ENCODE data around the gene DNAH7.

DNA sequence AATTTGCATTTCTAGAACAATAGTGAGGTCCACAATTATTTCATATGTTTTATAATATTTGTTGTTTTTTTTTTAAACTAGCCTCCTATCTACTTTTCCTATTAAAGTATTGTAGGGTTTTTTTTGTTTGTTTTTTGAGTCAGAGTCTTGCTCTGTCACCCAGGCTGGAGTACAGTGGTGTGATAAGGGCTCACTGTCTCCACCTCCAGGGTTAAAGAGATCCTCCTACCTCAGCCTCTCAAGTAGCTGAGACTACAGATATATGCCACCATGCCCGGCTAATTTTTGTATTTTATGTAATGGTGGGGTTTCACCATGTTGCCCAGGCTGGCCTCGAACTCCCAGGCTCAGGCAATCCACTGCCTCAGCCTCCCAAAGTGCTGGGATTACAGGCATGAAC lies 289.1 kb downstream of the DNAH7 start:
- TF ChIP-seq EZH2 (IDR thresholded peaks at IDR 0.05) (no peak), POLR2AphosphoS5 (IDR thresholded peaks at IDR 0.05; ENCODE audit: borderline replicate concordance, low read depth, low read length) (no peak), FOXP2 (optimal IDR thresholded peaks at IDR 0.05; ENCODE audit: control extremely low read depth, extremely low read length, insufficient read depth) (no peak)
